ENCODE measurements around the gene THBS2.

GRCh38 chr6:169250660-169251059 is 3.0 kb downstream of the THBS2 start:
- TF ChIP-seq, protein P1, sequence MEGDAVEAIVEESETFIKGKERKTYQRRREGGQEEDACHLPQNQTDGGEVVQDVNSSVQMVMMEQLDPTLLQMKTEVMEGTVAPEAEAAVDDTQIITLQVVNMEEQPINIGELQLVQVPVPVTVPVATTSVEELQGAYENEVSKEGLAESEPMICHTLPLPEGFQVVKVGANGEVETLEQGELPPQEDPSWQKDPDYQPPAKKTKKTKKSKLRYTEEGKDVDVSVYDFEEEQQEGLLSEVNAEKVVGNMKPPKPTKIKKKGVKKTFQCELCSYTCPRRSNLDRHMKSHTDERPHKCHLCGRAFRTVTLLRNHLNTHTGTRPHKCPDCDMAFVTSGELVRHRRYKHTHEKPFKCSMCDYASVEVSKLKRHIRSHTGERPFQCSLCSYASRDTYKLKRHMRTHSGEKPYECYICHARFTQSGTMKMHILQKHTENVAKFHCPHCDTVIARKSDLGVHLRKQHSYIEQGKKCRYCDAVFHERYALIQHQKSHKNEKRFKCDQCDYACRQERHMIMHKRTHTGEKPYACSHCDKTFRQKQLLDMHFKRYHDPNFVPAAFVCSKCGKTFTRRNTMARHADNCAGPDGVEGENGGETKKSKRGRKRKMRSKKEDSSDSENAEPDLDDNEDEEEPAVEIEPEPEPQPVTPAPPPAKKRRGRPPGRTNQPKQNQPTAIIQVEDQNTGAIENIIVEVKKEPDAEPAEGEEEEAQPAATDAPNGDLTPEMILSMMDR (IDR thresholded peaks at IDR 0.05; ENCODE audit: insufficient read depth, low read depth, low read length), result no peak
- no peak for TF ChIP-seq EZH2 (IDR thresholded peaks at IDR 0.05; ENCODE audit: insufficient read depth, low read length)
